GM23248 (cell line): ENCODE results near the gene RNF111.

ENCODE experiments used
- EZH2 ChIP-seq: fragments of 200-600 bp; sonication (generic); IDR thresholded peaks from 2 replicates; pipeline ENCODE4 v1.6.1; 2018; ENCODE audit warnings: antibody characterized with exemption, mild to moderate bottlenecking; ENCODE audit not compliant: insufficient read depth, poor library complexity, severe bottlenecking
- EZH2phosphoT487 ChIP-seq: fragments of 200-600 bp; sonication (generic); IDR thresholded peaks from 2 replicates; pipeline ENCODE4 v1.6.1; 2018; ENCODE audit warnings: antibody characterized with exemption, moderate library complexity, mild to moderate bottlenecking, low read depth; ENCODE audit not compliant: insufficient read depth

- TF ChIP-seq EZH2 (no peak), EZH2phosphoT487 (no peak)
Measured at GRCh38 chr15:59116771-59117170, 129.3 kb downstream of the RNF111 start.
